ENCODE measurements around the gene CRACR2A. TPM values are rescaled to one million over a fixed set of nuclear protein-coding genes. Genes with fewer than 3 reads are reported as not detected.

Gene CRACR2A
- total RNA-seq, 1 experiment from 2014 or later: not detected

DNA sequence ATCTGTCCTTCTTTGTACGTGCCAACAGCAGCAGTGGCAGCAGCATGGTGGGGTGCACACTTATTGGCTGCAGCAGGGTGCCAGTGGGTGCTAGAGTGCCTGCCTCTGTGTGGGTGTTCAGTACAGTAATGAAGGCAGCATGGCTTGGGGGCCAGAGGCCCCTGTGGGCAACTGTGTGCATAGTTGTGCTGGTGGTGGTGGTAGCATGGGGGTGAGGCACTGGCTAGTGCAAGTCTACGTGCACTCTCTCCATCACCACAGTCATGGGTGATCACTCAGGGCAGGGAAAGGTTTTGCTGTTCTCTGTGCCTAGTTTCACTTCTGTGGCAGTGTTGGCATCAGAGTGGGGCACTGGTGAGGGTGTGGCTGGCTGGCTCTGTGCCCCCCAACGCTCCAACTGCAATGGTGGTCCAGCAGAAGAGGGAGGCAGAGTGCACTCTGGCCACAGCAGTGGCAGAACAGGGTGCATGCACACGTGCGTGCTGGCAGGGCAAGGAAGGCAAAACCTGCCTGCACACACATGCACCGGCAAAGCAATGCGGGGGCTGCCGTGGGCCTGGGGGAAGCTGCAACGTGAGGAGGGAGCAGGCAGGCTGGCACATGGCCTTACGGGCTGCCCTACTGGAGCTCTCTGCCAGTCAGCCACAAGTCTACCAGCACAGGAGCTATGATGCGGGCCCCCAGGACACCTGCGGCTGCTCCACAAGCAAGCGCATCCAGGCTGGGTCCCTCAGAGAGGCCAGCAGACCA is 60.1 kb downstream of the CRACR2A start:
- peaks cover 2% of the 10 kb centered on the region for H3K4me1 Mint-ChIP-seq (ENCODE audit: insufficient read depth, unreplicated experiment)
- H3K9me3 Mint-ChIP-seq (ENCODE audit: unreplicated experiment): peaks cover 12% of the 10 kb centered on the region
- intact Hi-C loops (cut with micrococcal nuclease): no loop called here
- no peaks in the 10 kb centered on the region for H3K36me3 Mint-ChIP-seq (ENCODE audit: insufficient read depth, unreplicated experiment)
- ChIA-PET POLR2A (no interaction called here), CTCF (interaction anchor here (1.4 kb wide), 1 partner anchor 11 kb away, joined by 5 read pairs; no protein-coding TSS in a partner anchor)
- TF ChIP-seq CTCF (IDR thresholded peaks at IDR 0.05; ENCODE audit: unreplicated experiment): no peak
- peaks cover 58% of the 10 kb centered on the region for H3K27me3 Mint-ChIP-seq (ENCODE audit: insufficient read depth, unreplicated experiment)
- BruUV-seq (replicated peaks): no TSS peak
- no peak overlapping the region for H3K27ac Mint-ChIP-seq (ENCODE audit: low read depth, unreplicated experiment)
- H3K4me3 Mint-ChIP-seq (ENCODE audit: unreplicated experiment): no peak overlapping the region
- no peak for DNase-seq (ENCODE audit: unreplicated experiment)

DNA sequence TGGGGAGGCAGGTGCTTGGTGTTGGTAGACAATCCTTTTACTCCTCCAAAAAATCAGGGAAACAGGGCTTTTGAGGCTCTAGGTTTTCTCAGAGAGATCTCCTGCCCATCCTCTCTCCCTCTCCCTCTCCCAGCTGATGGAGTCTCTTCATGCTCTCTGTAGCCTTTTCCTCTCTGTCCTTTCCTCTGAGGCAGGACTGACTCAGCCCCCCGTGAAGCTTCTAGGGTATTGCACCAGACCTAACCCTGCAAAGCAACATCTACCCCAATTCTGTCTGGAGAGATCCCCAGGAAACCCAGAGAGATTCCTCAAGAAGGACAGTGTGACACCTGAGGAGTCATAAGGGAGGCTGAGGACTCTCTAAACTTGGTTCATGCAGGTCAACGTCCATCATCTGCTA is 66.4 kb downstream of the CRACR2A start:
- Mint-ChIP-seq H3K9me3 (ENCODE audit: unreplicated experiment) (peaks cover 12% of the 10 kb centered on the region), H3K27me3 (ENCODE audit: insufficient read depth, unreplicated experiment) (peaks cover 49% of the 10 kb centered on the region), H3K36me3 (ENCODE audit: insufficient read depth, unreplicated experiment) (no peaks in the 10 kb centered on the region), H3K27ac (ENCODE audit: low read depth, unreplicated experiment) (no peak overlapping the region), H3K4me3 (ENCODE audit: unreplicated experiment) (no peak overlapping the region), H3K4me1 (ENCODE audit: insufficient read depth, unreplicated experiment) (peaks cover under 1% of the 10 kb centered on the region)
- BruUV-seq (replicated peaks): no TSS peak
- no peak for TF ChIP-seq CTCF (IDR thresholded peaks at IDR 0.05; ENCODE audit: unreplicated experiment)
- ChIA-PET POLR2A (no interaction called here), CTCF (interaction anchor here (1.0 to 3.5 kb wide), 3 partner anchors 11 to 386 kb away, joined by 3 to 18 read pairs (median 3); no protein-coding TSS in a partner anchor)
- DNase-seq (ENCODE audit: unreplicated experiment): no peak
- intact Hi-C loops (cut with micrococcal nuclease): loop anchor here (10.0 kb wide), 1 partner anchor 162 kb away; no protein-coding TSS in a partner anchor

DNA sequence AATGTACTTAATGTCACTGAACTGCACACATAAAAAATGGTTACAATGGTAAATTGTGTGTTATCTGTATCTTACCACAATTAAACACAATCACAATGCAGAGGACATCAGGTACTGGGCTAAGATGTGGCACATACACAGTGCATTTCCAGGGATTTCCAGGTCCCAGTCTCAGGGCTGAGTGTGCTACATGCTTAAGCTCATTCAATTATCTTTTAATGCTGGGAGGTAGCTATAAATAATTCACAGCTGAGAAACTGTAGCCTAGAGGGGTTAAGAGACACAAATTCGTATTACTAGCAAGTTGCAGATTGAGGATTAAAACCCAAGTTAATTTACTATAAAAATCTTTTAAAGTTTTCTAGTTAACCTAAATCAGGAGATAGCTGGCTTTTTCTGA is 67.1 kb downstream of the CRACR2A start:
- peaks cover 43% of the 10 kb centered on the region for H3K27me3 Mint-ChIP-seq (ENCODE audit: insufficient read depth, unreplicated experiment)
- no peaks in the 10 kb centered on the region for H3K36me3 Mint-ChIP-seq (ENCODE audit: insufficient read depth, unreplicated experiment)
- BruUV-seq (replicated peaks): no TSS peak
- no peak overlapping the region for H3K27ac Mint-ChIP-seq (ENCODE audit: low read depth, unreplicated experiment)
- ChIA-PET POLR2A (no interaction called here), CTCF (interaction anchor here (1.0 to 3.5 kb wide), 3 partner anchors 12 to 386 kb away, joined by 3 to 18 read pairs (median 3); no protein-coding TSS in a partner anchor)
- TF ChIP-seq CTCF (IDR thresholded peaks at IDR 0.05; ENCODE audit: unreplicated experiment): no peak
- H3K4me1 Mint-ChIP-seq (ENCODE audit: insufficient read depth, unreplicated experiment): peaks cover 6% of the 10 kb centered on the region
- H3K4me3 Mint-ChIP-seq (ENCODE audit: unreplicated experiment): no peak overlapping the region
- DNase-seq (ENCODE audit: unreplicated experiment): no peak
- H3K9me3 Mint-ChIP-seq (ENCODE audit: unreplicated experiment): peaks cover 9% of the 10 kb centered on the region
- intact Hi-C loops (cut with micrococcal nuclease): loop anchor here (10.0 kb wide), 1 partner anchor 161 kb away; no protein-coding TSS in a partner anchor

- ChIA-PET CTCF (interaction anchor here (0.6 to 6.7 kb wide), 4 partner anchors 16 to 565 kb away, joined by 3 to 85 read pairs (median 4); no protein-coding TSS in a partner anchor), POLR2A (no interaction called here)
- intact Hi-C loops (cut with micrococcal nuclease): loop anchor here (10.0 kb wide), 1 partner anchor 160 kb away; no protein-coding TSS in a partner anchor
These were observed 68.4 kb downstream of the CRACR2A start for GRCh38 chr12:3684449-3685051.

More at GRCh38 chr12:3684449-3685051, 68.4 kb downstream of the CRACR2A start:
- H3K9me3 Mint-ChIP-seq (ENCODE audit: unreplicated experiment): no peaks in the 10 kb centered on the region
- peaks cover 30% of the 10 kb centered on the region for H3K27me3 Mint-ChIP-seq (ENCODE audit: insufficient read depth, unreplicated experiment)
- H3K27ac Mint-ChIP-seq (ENCODE audit: low read depth, unreplicated experiment): no peak overlapping the region
- no peak for DNase-seq (ENCODE audit: unreplicated experiment)
- no peak for TF ChIP-seq CTCF (IDR thresholded peaks at IDR 0.05; ENCODE audit: unreplicated experiment)
- H3K36me3 Mint-ChIP-seq (ENCODE audit: insufficient read depth, unreplicated experiment): no peaks in the 10 kb centered on the region
- BruUV-seq (replicated peaks): no TSS peak
- peaks cover 6% of the 10 kb centered on the region for H3K4me1 Mint-ChIP-seq (ENCODE audit: insufficient read depth, unreplicated experiment)
- H3K4me3 Mint-ChIP-seq (ENCODE audit: unreplicated experiment): no peak overlapping the region

Data from MCF 10A (cell line).